GM19324 (cell line): ENCODE results near the gene ZNF212.

ENCODE experiments used
- ATAC-seq: cut with Tn5 transposase; IDR thresholded peaks from one replicate; pipeline ENCODE4 v1.9.1; 2021; ENCODE audit warnings: mild to moderate bottlenecking, moderate library complexity; ENCODE audit not compliant: unreplicated experiment, low FRiP score

ZNF212 gene

DNA sequence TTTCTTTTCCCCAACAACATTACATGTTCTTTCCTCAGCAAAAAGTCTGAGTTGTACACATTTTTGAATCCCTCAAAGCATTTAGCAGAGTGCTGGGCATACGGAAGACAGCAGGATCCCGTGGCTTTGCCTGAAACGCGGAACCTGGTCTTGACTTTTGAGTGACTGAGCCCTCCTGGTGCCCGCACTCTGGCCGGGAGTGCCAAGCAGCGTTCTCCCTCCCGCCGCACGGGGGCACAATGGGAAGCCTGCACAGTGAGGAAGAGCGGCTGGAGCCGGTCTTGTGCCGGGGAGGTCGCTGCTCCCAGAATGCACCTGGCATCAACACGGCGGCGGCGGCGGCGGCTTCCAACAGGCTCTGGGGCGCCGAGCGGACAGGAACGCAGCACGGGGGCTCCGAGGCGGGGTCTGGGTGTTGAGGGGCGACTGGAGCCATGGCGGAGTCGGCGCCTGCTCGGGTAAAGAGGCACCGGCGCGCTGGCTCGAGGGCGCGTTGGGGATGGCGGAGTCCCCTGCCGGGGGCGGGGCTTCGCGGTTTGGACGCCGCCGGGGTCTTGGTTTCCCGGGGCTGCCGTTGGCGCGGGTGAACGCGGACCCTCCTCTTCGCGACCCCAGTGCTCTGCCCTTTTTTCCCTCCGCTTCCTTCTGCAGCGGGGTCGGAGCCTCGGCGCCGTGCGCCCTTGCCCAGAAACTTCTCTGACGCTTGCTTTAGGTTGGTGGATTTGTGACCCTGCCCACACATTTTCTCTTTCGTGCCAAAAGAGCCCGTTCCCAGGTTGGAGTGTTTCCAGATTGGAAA is at the start of gene ZNF212:
Gene ZNF212, plus strand, starts transcription at position 307 of the 799 bp plus-strand sequence. Its CDS starts 128 bp downstream, at position 435.
- ATAC-seq = peak; percentile 98

DNA sequence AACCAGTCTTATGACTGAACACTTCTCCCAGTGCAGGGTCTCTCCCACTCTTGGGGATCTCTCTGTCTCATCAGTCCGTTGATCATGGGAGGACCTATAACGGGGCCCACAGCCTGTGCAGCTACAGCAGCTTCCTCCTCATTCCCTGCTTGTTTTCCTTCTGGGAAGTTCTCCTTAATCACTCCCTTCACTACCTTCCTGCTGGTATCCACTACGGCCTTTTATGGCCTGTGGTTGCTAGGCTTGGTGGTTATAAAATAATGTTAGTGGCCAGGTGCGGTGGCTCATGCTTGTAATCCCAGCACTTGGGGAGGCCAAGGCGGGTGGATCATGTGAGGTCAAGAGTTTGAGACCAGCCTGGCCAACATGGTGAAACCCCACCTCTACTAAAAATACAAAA is 47.6 kb upstream of the ZNF212 start:
- no peak for ATAC-seq

DNA sequence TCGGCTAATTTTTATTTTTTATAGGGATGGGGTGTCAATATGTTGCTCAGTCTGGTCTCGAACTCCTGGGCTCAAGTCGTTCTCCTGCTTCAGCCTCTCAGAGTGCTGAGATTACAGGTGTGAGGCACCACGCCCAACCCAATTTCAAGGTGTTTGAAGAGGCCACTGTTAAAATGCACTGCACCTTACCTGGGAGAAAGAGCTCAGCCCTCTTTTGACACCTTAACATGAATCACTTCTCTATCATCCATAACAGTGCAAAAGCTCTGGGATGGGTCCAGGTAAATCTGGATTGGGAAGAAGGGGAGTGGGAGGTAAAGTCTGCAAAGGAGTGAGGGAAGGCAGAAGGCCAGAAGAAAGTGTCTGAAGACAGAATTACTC is 44.7 kb upstream of the ZNF212 start:
- ATAC-seq = no peak

DNA sequence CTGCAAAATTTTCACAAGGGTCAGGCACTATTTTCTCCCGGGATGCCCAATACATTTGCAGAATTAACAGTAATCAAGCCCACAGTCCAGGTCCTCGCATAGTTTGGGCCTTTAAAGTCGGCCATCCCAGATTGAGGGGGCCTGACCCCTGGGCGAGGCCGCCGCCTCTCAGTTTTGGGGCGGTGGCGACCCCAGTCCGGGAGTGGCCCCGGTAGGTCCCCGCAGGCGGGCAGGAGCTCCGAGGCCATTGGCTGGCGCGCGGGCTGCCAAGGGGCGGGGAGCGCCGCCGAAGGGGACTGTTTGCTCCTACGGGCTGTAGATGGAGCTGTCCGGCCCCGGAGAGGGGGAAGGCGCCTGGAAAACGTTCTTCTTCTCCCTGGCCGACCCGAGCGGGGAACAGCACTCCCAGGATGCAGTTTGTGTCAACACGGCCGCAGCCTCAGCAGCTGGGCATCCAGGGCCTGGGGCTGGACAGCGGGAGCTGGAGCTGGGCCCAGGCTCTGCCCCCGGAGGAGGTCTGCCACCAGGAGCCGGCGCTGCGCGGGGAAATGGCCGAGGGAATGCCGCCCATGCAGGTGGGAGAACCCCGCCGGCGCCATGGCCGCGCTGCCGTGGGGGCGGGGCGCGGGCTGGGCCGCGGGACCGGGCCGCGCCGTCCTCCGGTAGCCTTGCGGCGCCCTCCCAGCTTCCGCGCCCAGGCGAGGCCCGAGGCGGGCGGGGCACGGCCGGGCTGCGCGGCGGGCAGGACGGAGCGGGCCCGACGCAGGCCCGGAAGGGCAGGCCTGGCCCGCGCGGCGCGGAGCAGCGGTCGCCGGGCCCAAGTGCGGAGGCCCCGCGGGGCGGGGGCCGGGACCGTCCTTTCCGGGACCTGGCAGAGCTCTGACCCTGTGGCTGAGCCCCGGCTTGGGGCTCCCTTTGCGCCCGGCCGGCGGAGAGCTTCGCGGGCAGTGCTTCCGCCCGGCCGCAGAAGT is 44.0 kb upstream of the ZNF212 start, which contains the start of gene ZNF282:
Gene ZNF282, plus strand, starts transcription at position 367 of the 971 bp plus-strand sequence. Its CDS starts 44 bp downstream, at position 411.
- peak; percentile 83 for ATAC-seq

DNA sequence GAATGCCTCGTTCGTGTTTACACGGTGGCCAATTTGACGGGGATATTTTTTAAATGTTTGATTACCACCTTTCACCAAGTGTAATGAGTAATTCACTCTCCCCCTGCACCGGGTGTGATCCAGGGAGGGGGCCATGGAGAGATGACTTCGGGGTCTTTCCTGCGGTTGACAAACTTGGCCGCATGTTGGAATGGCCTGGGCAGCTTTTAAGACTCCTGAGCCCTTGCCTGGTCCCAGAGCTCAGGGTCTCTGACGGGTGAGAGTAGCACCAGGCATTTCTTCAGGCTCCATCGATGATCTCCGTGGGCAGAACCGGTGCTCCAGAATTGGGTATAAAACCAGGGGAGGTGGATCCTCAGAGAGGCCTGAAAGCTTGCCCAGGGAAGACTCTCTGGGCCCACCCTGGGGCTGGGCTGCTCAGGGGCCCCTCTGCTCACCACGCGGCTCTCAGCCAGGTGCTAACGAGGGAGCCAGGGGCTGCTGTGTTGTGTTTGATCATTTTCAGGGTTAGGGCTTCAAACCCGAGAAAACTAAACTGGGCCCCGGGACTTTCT is 43.2 kb upstream of the ZNF212 start:
- peak; percentile 5 for ATAC-seq

DNA sequence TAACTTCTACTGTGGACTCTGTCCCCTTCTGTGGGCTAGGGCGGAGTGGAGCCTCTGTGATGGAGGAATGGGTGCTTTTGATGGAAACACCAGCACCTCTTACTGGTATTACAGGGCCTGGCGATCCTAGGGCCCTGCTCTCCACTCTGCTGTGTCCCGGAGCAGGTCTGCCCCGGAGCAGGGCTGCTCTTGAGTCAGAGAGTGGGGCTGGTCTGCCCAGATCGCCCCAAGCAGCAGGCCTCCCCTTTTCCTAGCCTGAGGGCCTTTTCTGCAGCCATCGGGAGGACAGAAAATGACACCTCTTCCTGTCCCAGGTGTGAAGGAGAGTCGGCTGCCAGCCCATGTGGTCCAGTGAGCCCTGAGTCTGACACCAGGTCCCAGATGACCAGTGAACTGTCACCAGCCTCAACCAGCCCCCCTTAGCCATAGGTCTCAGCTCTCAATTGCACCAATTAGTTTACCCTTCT is 42.7 kb upstream of the ZNF212 start:
- peak; percentile 16 for ATAC-seq

DNA sequence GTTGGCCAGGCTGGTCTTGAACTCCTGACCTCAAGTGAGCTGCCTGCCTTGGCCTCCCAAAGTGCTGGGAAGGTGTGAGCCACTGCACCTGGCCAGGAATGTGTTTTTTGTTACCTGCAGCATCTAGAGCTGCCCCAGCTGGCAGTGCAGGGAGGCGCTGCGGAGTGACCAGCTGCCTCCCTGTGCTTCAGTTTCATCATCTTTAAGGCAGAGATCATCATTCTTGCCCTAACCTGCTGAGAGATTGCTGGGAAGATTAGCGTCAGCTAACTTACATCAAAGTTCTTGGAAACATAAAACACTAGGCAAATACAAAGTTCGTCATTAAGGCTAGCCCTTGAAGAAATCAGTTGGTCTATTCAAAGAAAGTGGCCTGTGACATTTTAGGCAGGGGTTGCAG is 41.8 kb upstream of the ZNF212 start:
- no peak for ATAC-seq

DNA sequence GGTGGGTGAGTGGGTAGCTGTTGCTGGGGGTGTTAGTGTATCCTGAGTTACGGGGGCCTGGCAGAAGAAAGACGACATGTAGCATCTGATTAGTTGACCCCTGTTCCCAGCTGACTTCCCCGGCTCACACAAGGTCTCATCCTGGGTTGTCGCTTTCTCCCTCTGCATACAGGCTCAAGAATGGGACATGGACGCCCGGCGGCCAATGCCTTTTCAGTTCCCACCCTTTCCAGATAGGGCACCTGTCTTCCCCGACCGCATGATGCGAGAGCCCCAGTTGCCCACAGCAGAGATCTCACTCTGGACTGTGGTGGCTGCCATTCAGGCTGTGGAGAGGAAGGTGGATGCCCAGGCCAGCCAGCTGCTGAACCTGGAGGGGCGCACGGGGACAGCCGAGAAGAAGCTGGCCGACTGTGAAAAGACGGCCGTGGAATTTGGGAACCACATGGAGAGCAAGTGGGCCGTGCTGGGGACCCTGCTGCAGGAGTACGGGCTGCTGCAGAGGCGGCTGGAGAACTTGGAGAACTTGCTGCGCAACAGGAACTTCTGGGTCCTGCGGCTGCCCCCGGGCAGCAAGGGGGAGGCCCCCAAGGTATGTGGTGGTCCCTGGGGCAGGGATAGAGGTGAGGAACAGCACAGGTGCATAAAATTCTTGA is 41.2 kb upstream of the ZNF212 start:
- no peak for ATAC-seq

DNA sequence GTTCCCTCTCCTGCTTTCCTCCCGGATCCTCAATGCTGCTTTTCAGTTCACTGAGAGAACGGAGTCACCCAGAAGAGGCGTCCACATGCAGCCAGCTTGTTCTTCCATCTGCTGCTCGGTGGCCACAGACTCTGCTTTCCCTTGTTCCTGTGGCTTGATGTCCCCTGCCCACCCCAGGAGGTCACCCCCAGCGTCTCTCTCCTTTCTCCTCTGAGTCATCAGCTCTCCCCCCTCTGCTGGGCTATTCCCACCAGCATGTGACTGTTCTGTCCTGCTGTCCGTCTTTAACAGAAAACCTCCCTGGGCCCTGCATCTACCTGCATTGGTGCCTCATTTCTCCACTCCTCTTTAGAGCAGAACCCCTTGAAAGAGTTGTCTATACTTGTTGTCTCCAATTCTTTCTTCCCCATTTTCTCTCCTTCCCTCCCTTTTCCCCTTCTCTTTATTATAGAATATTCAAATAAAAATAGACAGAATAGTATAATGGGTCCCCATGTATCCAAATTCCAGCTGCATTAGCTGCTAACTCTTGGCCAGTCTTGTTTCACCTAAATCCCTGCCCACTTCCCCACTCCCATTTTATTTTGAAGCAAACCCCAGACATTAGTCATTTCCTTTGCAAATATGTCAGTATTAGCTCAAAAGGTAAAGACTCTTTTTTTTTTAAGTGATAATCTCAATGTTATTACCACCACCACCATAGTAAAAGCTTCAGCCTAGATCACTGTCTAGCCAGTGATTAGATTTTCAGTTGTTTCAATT is 40.0 kb upstream of the ZNF212 start:
- ATAC-seq = no peak

DNA sequence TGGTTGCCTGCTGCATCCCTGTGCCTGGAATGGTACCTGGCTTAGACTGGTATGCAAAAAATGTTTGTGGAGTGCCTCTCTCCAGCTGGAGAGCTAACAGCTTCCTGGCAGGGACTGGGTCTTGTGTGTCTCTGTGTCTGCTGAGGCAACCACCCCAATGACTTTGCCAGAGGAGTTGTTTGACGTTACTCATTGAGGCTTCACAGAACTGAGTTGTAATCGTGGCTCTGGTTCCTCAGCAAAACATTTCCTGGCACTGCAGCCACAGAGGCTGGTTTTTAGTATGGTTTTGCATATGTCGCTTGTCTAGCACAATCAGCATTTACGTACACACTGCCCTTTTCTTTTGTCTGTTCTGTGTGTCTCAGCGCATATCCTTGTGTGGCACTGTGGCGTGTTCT is 36.6 kb upstream of the ZNF212 start:
- no peak for ATAC-seq

DNA sequence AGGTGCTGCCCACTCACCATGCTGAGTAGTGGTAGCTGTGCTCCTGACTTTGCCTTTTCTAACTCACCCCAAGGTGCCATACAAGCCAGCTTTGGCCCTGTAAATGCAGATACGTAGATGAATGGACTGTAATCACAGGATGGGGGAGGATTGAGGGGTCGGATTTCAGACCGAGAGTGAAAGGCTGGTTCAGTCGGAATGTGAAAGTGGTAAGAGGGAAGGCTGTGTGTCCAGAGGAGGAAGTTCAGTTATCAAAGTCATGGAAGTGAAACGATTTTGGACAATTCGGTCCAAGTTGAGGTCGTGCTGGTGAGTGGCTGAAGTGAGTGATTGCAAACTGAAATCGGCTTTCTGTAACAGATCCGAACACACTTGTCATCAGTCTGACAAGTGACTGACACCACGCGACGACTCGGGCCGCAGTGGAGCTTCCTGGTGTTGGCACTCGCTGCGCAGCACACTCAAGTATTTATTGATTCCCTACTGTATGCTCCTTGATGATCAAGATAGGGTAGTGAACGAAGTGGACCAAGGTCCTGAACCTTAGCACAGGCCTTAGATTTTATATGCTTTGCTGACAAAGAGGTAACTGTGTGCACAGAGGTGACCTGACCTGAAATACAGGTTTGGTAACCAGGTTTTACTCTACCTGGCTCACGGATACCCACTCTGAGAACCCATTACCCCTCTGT is 33.6 kb upstream of the ZNF212 start:
- ATAC-seq = no peak

DNA sequence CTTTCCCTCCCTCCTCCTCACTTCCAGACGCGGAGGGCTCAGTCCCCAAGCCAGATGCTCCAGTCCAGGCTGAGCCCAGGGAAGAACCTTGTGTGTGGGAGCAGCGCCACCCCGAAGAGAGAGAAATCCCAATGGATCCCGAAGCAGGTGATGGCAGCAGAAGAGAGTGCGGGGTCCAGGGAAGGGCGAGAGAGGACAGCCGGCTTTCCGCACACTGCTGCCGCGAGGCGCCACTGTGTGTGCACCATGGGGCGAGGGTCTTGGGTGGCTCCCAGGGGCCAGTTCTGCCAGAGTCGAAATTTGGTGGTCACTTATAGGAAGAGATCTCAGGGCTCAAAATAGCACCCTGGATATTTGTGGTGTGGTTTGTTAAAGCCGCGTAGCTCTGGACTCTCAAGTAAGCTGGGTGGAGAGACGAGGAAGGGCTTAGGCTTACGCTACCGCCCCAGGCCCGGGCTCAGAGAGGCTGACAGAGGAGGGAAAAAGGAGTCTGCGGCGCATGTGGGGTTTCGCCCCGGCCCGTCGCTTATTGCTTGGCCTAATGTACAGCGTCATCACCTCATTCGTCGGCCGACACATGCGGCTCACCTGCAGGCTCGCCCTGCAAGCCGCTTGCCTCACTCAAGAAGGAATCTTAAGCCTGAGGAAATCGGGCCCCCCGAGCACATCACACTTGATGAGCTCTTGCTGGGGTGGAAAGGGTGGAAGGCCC is 32.0 kb upstream of the ZNF212 start:
- ATAC-seq = no peak

DNA sequence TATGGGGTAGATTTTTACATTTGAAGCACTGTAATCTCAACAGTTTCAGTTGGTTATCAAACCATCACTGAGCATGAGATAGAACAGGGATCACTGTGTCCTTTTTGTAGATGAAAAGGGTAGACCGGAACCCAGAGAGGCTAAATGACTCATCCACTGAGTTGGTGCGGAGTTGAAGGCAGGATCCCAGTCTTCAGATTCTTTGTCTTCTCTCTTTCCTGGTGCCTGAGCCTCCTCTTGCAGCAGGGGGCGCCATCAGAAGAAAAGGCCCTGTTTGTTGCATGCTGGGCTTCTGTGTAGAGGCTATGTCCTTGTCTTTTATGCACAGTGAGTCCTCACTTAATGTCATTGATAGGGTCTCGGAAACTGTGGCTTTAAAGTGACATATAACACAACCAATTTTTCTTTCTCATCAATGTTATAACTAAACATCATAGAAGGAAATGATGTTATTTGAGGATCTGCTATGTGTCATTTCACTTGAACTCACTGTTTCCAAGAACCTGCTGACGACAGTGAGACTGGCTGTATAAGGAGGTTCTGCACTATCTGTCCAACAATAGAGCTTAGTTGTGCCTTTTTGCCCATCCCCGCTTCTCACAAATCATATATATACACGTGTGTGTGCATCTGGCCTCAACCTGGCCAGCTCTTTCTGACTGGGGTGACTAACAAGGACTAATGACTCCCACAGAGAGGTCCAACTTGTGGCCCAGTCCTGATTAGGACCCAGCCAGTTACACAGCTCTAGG is 29.8 kb upstream of the ZNF212 start:
- no peak for ATAC-seq

DNA sequence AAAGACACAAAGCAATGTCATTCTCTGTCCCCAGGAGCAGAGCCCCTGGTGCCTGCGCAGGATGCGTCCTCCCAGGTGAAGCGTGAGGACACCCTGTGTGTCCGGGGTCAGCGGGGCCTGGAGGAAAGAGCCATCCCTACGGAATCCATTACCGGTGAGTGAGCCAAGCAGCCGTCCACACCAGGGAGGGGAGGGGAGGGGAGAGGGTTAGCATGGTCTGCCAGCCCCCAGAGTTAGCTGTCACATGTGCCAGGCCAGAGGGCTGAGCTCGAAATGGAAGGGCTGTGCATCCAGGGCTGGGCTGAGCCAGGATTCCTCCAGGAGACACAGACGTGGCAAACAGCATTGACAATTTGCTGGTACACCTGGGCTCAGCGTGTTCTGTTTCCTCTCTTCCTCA is 28.9 kb upstream of the ZNF212 start:
- ATAC-seq = no peak

DNA sequence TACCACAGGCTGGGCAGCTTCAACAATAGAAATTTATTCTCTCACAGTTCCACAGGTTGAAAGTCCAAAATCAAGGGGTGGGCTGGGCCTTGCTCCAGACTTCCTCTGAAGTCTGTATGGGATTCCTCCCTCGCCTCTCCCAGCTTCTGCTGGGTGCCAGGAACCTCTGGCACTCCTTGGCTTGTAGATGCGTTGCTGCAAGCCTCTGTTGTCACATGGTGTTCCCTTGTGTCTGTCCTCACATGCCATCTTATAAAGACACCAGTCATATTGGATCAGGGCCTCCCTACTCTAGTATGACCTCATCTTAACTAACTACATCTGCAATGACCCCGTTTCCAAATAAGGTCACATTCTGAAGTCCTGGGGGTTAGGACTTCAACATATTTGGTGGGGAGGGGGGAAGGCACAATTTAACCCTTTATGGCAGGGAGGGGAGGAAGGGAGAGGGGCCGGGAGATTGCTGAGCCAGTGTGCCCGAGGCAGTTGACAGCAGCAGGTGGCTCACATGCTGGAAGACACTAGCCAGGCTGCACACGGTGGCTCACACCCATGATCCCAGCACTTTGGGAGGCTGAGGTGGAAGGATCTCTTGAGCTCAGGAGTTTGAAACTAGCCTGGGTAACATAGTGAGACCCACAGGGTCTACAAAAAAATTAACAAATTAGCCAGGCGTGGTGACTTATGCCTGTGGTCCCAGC is 25.3 kb upstream of the ZNF212 start:
- ATAC-seq = no peak

DNA sequence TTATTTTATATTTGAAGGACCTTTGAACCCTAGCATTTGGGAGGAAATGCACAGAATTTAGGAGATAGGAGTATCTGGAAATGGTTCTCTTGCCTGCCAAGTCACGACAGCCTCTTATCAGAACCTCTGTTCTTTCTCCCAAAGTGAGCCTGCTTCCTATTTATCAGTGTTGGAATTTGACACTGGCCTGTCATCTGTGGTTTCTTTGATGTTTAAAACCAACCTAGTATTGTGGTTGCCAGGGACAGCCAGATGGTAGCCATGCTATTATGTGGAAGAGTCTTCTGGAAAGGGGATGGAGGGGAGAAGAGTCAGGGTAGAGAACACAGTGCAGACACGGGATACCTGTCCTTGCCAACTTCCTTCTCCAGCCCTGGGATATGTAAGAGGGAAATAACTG is 23.0 kb upstream of the ZNF212 start:
- ATAC-seq = no peak

DNA sequence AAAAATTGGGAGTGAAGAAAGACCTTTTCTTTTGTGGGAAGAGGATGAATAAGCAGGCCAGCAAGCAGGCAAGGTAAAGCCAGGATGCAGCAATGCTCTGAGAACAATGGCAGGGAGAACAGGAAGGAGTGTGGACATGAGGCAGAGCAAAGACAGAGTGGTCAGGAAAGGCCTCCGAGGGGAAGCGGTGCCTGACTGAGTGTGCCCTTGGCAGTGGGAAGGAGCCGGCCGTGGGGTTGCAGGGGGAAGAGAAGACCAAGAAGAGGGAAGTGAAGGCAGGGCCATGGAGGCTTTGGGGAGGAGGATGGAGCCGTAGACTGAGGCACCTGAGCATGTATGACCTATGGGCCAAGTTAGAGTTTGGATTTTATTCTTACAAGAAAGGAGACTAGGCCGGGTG is 21.9 kb upstream of the ZNF212 start:
- ATAC-seq = no peak
